IPS-11a (cell line): ENCODE measurements around the gene MKNK2.
"Not testable (repeated sequence)": the region's sequence is repeated elsewhere in the genome, so short reads cannot be mapped to it uniquely, and the experiment has no call there.

Source experiments
- H3K4me3 ChIP-seq: one replicate; pipeline ENCODE4 v1.5.1; 2013; ENCODE audit warnings: low read depth, low read length, control low read depth

MKNK2 gene

GRCh38 chr19:1997353-1998233, 53.5 kb downstream of the MKNK2 start:
- no peak overlapping the region for H3K4me3 ChIP-seq

- H3K4me3 ChIP-seq = no peak overlapping the region
Observed at GRCh38 chr19:1992759-1993260, 58.2 kb downstream of the MKNK2 start.

GRCh38 chr19:1991018-1991913, 59.8 kb downstream of the MKNK2 start:
- H3K4me3 ChIP-seq = no peak overlapping the region

- no peak overlapping the region for H3K4me3 ChIP-seq
Observed at GRCh38 chr19:1990230-1991017, 60.6 kb downstream of the MKNK2 start.

- no peak overlapping the region for H3K4me3 ChIP-seq
Observed at GRCh38 chr19:1989513-1990229, 61.4 kb downstream of the MKNK2 start.

- H3K4me3 ChIP-seq = not testable (repeated sequence)
Observed at GRCh38 chr19:1988464-1988863, 62.6 kb downstream of the MKNK2 start.
